Naive thymus-derived CD4-positive, alpha-beta T cell (primary cell): ENCODE measurements around the gene CCNB3. TPM values are rescaled to one million over a fixed set of nuclear protein-coding genes. Genes with fewer than 3 reads are reported as not detected.

ENCODE experiments used
- ATAC-seq: fragments of 150-1000 bp; cut with Tn5 transposase; 2 replicates; pipeline ENCODE4 v1.10.0; 2021; ENCODE audit warnings: mild to moderate bottlenecking, moderate library complexity
- CTCF ChIA-PET: fragments of 350-600 bp; sonication (Branson Sonifier 250); formaldehyde crosslinking; loops from one replicate; lab custom pipeline; 2021; ENCODE audit warnings: antibody characterized with exemption; lab: Charles Lee
- POLR2A ChIA-PET: fragments of 350-600 bp; sonication (Branson Sonifier 250); formaldehyde crosslinking; loops from one replicate; lab custom pipeline; 2021; ENCODE audit warnings: antibody characterized with exemption, inconsistent platforms; lab: Charles Lee
- DNase-seq, 9 donors: peaks; one replicate each; pipeline versions ENCODE4 v3.0.0 to v3.0.0-alpha.2; 2020 to 2022; ENCODE audit warnings: mixed read lengths in 1 of 9
- H3K27ac ChIP-seq: one replicate; pipeline ENCODE4 v1.7.0; 2013; ENCODE audit warnings: mild to moderate bottlenecking, low read depth, low read length, moderate library complexity
- H3K27me3 ChIP-seq, 2 donors: one replicate each; pipeline ENCODE4 v1.7.0; 2013; ENCODE audit warnings: low read length in 2 of 2, mild to moderate bottlenecking in 2 of 2, moderate library complexity in 2 of 2; ENCODE audit not compliant: control insufficient read depth in 2 of 2, insufficient read depth in 2 of 2
- H3K36me3 ChIP-seq, 3 experiments: 1 replicate in 2 of 3; 2 replicates in 1 of 3; pipeline ENCODE4 v1.7.0; 2013; ENCODE audit warnings: low read length in 3 of 3, mild to moderate bottlenecking in 3 of 3, moderate library complexity in 1 of 3; ENCODE audit not compliant: insufficient read depth in 3 of 3, control insufficient read depth in 2 of 3
- H3K4me1 ChIP-seq, 2 donors: one replicate each; pipeline ENCODE4 v1.7.0; 2013; ENCODE audit warnings: low read length in 2 of 2, mild to moderate bottlenecking in 2 of 2, moderate library complexity in 1 of 2; ENCODE audit not compliant: control insufficient read depth in 2 of 2, insufficient read depth in 2 of 2
- H3K4me3 ChIP-seq: 2 replicates; pipeline ENCODE4 v1.7.0; 2013; ENCODE audit warnings: mild to moderate bottlenecking, low read length
- H3K9me3 ChIP-seq, 3 experiments: 1 replicate in 2 of 3; 2 replicates in 1 of 3; pipeline ENCODE4 v1.7.0; 2013; ENCODE audit warnings: low read length in 3 of 3; ENCODE audit not compliant: control insufficient read depth in 2 of 3
- H3K27ac Mint-ChIP-seq, 9 donors: one replicate each; pipeline ENCODE4 v1.8.0; 2020 to 2022; ENCODE audit warnings: mixed read lengths in 9 of 9, mild to moderate bottlenecking in 8 of 9, moderate library complexity in 5 of 9, inconsistent platforms in 2 of 9
- H3K27me3 Mint-ChIP-seq, 5 donors: one replicate each; pipeline ENCODE4 v1.8.0; 2021 to 2022; ENCODE audit warnings: mixed read lengths in 5 of 5, mild to moderate bottlenecking in 1 of 5
- H3K36me3 Mint-ChIP-seq, 5 donors: one replicate each; pipeline ENCODE4 v1.8.0; 2020 to 2022; ENCODE audit warnings: mixed read lengths in 5 of 5, mild to moderate bottlenecking in 3 of 5, inconsistent platforms in 1 of 5
- H3K4me1 Mint-ChIP-seq, 7 donors: one replicate each; pipeline ENCODE4 v1.8.0; 2020 to 2022; ENCODE audit warnings: mixed read lengths in 7 of 7, mild to moderate bottlenecking in 3 of 7, inconsistent platforms in 1 of 7
- H3K4me3 Mint-ChIP-seq, 10 donors: one replicate each; pipeline ENCODE4 v1.8.0; 2020 to 2022; ENCODE audit warnings: mild to moderate bottlenecking in 10 of 10, mixed read lengths in 10 of 10, moderate library complexity in 6 of 10, inconsistent platforms in 2 of 10
- H3K9me3 Mint-ChIP-seq, 11 donors: one replicate each; pipeline ENCODE4 v1.8.0; 2020 to 2022; ENCODE audit warnings: mixed read lengths in 11 of 11, mild to moderate bottlenecking in 4 of 11, inconsistent platforms in 1 of 11, moderate library complexity in 1 of 11
- intact Hi-C, 2 donors: fragments of 100-400 bp; cut with micrococcal nuclease; formaldehyde crosslinking; loops; one replicate each; pipeline ENCODE4 v1.15.1; 2023
- polyA plus RNA-seq, 2 donors: library from polyadenylated mRNA; unstranded; fragments of 300-500 nt; fragmentation: Illumina TruSeq; gene quantifications; one replicate each; pipeline ENCODE4 v1.2.3, GENCODE V29; 2021
- total RNA-seq, 6 experiments: library from RNA in 5 of 6; stranded (reverse) in 5 of 6; gene quantifications; 1 replicate in 5 of 6; 2 replicates in 1 of 6; pipeline ENCODE4 v1.2.3 and lab custom pipeline; 2021 to 2026

The CCNB3 gene
- total and polyA plus RNA-seq, 7 experiments from 2014 or later = 0.22 to 2.3 (median 0.31) TPM

- Mint-ChIP-seq H3K27me3 (peaks cover 0 to 15% (median 4%) of the 10 kb centered on the region in 5 donors), H3K9me3 (peaks cover 0 to 2% (median 0%) of the 10 kb centered on the region in 11 donors), H3K36me3 (no peaks in the 10 kb centered on the region), H3K27ac (no peak overlapping the region), H3K4me1 (no peaks in the 10 kb centered on the region), H3K4me3 (no peak overlapping the region)
- Histone ChIP-seq H3K4me1 (no peaks in the 10 kb centered on the region), H3K27me3 (no peaks in the 10 kb centered on the region), H3K9me3 (no peaks in the 10 kb centered on the region), H3K4me3 (no peak overlapping the region), H3K27ac (no peak overlapping the region), H3K36me3 (no peaks in the 10 kb centered on the region)
- POLR2A ChIA-PET = no interaction called here
- no peak for DNase-seq
- CTCF ChIA-PET = no interaction called here
- ATAC-seq = no peak
- intact Hi-C loops = no loop called here
These were observed 189.3 kb downstream of the CCNB3 start for GRCh38 chrX:50393902-50394301.

Other genes with a start within 250 kb of the CCNB3 start
- not detected for gene AKAP4, start 3.8 kb upstream of the CCNB3 start, total RNA-seq
- gene AKAP4, start 3.8 kb upstream of the CCNB3 start, polyA plus RNA-seq = not detected